HEK293 (cell line): ENCODE data around the gene STK36.

Experiments
- CTCF ChIA-PET: fragments of 350-600 bp; formaldehyde crosslinking; extraction: SDS; loops from one replicate; lab custom pipeline; 2021; ENCODE audit warnings: antibody characterized with exemption; lab: Yijun Ruan, JAX
- POLR2A ChIA-PET: fragments of 300-600 bp; formaldehyde crosslinking; extraction: SDS; loops from one replicate; lab custom pipeline; 2020; ENCODE audit warnings: antibody characterized with exemption, inconsistent platforms; lab: Yijun Ruan, JAX
- H3K27ac ChIP-seq: fragments of 200-500 bp; sonication (Bioruptor generic); 2 replicates; pipeline ENCODE4 v1.5.1; 2014; ENCODE audit warnings: low read depth, low read length, control low read depth, inconsistent platforms; ENCODE audit errors: extremely low read depth
- H3K36me3 ChIP-seq, 2 experiments: fragments of 200-500 bp in 1 of 2; sonication (Bioruptor generic) in 1 of 2; 1 replicate in 1 of 2; 2 replicates in 1 of 2; pipeline ENCODE4 v1.5.1; 2014 to 2017; ENCODE audit warnings: inconsistent platforms in 2 of 2, low read length in 2 of 2; ENCODE audit not compliant: control insufficient read depth in 2 of 2, insufficient read depth in 1 of 2
- H3K4me1 ChIP-seq: fragments of 200-500 bp; sonication (Bioruptor generic); 2 replicates; pipeline ENCODE4 v1.5.1; 2014; ENCODE audit warnings: mild to moderate bottlenecking, low read length, inconsistent platforms; ENCODE audit not compliant: control insufficient read depth, insufficient read depth
- H3K4me3 ChIP-seq: 2 replicates; pipeline ENCODE4 v1.5.1; 2011; ENCODE audit warnings: low read depth, mild to moderate bottlenecking, control low read depth, low read length, moderate library complexity
- H3K9me3 ChIP-seq: fragments of 200-500 bp; sonication (Bioruptor generic); 2 replicates; pipeline ENCODE4 v1.5.1; 2014; ENCODE audit warnings: low read depth, low read length, inconsistent platforms; ENCODE audit not compliant: control insufficient read depth, insufficient read depth
- ATF2 ChIP-seq: fragments of 450-650 bp; formaldehyde crosslinking; IDR thresholded peaks from 2 replicates; pipeline ENCODE4 v1.5.1; 2016; ENCODE audit warnings: missing biosample characterization, missing genetic modification characterization, low read depth
- ELK4 ChIP-seq: IDR thresholded peaks from 2 replicates; pipeline ENCODE4 v1.6.1; 2011; ENCODE audit warnings: mild to moderate bottlenecking, low read depth, low read length, borderline replicate concordance
- HOXA7 ChIP-seq: sonication (generic); formaldehyde crosslinking; IDR thresholded peaks from 2 replicates; pipeline ENCODE4 v1.8.1; 2022; ENCODE audit warnings: missing genetic modification reagents, borderline replicate concordance
- HOXD13 ChIP-seq: sonication (generic); formaldehyde crosslinking; IDR thresholded peaks from 2 replicates; pipeline ENCODE4 v1.8.0; 2022; ENCODE audit warnings: missing genetic modification reagents, borderline replicate concordance
- KLF16 ChIP-seq: fragments of 450-650 bp; formaldehyde crosslinking; IDR thresholded peaks from 2 replicates; pipeline ENCODE4 v1.5.1; 2017; ENCODE audit warnings: missing biosample characterization, missing genetic modification characterization
- OVOL3 ChIP-seq: fragments of 450-650 bp; formaldehyde crosslinking; IDR thresholded peaks from 2 replicates; pipeline ENCODE4 v1.5.1; 2016; ENCODE audit warnings: missing biosample characterization, missing genetic modification characterization
- PRDM10 ChIP-seq: fragments of 450-650 bp; formaldehyde crosslinking; IDR thresholded peaks from 2 replicates; pipeline ENCODE4 v1.5.1; 2016; ENCODE audit warnings: missing biosample characterization, missing genetic modification characterization
- TCF7L2 ChIP-seq: IDR thresholded peaks from 2 replicates; pipeline ENCODE4 v1.6.1; 2011; ENCODE audit warnings: low read depth, mild to moderate bottlenecking, inconsistent platforms, low read length, moderate library complexity, borderline replicate concordance
- ZBTB17 ChIP-seq: fragments of 450-650 bp; formaldehyde crosslinking; IDR thresholded peaks from 2 replicates; pipeline ENCODE4 v1.5.1; 2016; ENCODE audit warnings: missing biosample characterization, missing genetic modification characterization
- ZNF133 ChIP-seq: fragments of 450-650 bp; formaldehyde crosslinking; IDR thresholded peaks from 2 replicates; pipeline ENCODE4 v1.5.1; 2016; ENCODE audit warnings: missing biosample characterization, missing genetic modification characterization
- ZNF2 ChIP-seq: fragments of 450-650 bp; formaldehyde crosslinking; IDR thresholded peaks from 2 replicates; pipeline ENCODE4 v1.5.1; 2016; ENCODE audit warnings: missing biosample characterization, missing genetic modification characterization
- ZNF335 ChIP-seq: fragments of 450-650 bp; formaldehyde crosslinking; conservative IDR thresholded peaks from 2 replicates; pipeline ENCODE4 v1.5.1; 2016; ENCODE audit warnings: missing biosample characterization, missing genetic modification characterization
- ZNF501 ChIP-seq: fragments of 450-650 bp; formaldehyde crosslinking; IDR thresholded peaks from 2 replicates; pipeline ENCODE4 v1.5.1; 2016; ENCODE audit warnings: missing biosample characterization, missing genetic modification characterization
- ZNF521 ChIP-seq: fragments of 450-650 bp; formaldehyde crosslinking; IDR thresholded peaks from 2 replicates; pipeline ENCODE4 v1.5.1; 2017; ENCODE audit warnings: missing biosample characterization, mild to moderate bottlenecking, missing genetic modification characterization
- ZNF560 ChIP-seq: fragments of 450-650 bp; formaldehyde crosslinking; IDR thresholded peaks from 2 replicates; pipeline ENCODE4 v1.5.1; 2017; ENCODE audit warnings: missing biosample characterization, missing genetic modification characterization, borderline replicate concordance
- ZNF639 ChIP-seq: fragments of 450-650 bp; formaldehyde crosslinking; IDR thresholded peaks from 2 replicates; pipeline ENCODE4 v1.5.1; 2016; ENCODE audit warnings: missing biosample characterization, missing genetic modification characterization
- ZNF747 ChIP-seq: fragments of 450-650 bp; formaldehyde crosslinking; IDR thresholded peaks from 2 replicates; pipeline ENCODE4 v1.5.1; 2016; ENCODE audit warnings: missing biosample characterization, missing genetic modification characterization
- ZNF785 ChIP-seq: fragments of 450-650 bp; formaldehyde crosslinking; IDR thresholded peaks from 2 replicates; pipeline ENCODE4 v1.5.1; 2016; ENCODE audit warnings: missing biosample characterization, missing genetic modification characterization
- ZSCAN30 ChIP-seq: fragments of 450-650 bp; IDR thresholded peaks from 2 replicates; pipeline ENCODE4 v1.5.1; 2018; ENCODE audit warnings: missing biosample characterization, mild to moderate bottlenecking, missing genetic modification characterization, moderate library complexity
- TF ChIP-seq, protein P1 (sequence below): fragments of 450-650 bp; formaldehyde crosslinking; IDR thresholded peaks from 2 replicates; pipeline ENCODE4 v1.5.1; 2016; ENCODE audit warnings: missing biosample characterization, missing genetic modification characterization, borderline replicate concordance
- TF ChIP-seq, protein P2 (sequence below): fragments of 450-650 bp; formaldehyde crosslinking; IDR thresholded peaks from 2 replicates; pipeline ENCODE4 v1.5.1; 2016; ENCODE audit warnings: missing biosample characterization, missing genetic modification characterization, borderline replicate concordance

STK36 gene

DNA sequence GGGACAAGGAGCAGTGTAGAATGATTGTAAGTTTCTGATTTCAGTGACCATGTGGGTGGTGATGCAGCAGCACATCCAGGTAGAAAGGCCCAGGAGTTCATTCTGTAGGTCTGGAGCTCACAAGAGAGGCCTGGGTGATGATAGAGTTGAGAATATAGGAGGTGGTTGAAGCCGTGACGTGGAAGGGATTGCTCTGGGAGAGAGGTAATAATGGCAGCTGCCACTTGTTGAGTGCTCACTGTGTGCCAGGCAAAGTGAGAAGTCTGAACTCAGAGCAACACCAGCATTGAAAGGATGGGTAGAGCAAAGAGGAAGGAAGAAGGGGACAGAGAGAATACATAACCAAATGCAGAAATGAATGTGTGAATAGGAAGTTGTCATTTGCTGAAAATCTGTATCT, 42.0 kb downstream of the STK36 start (continued):
- TF ChIP-seq, protein P1, sequence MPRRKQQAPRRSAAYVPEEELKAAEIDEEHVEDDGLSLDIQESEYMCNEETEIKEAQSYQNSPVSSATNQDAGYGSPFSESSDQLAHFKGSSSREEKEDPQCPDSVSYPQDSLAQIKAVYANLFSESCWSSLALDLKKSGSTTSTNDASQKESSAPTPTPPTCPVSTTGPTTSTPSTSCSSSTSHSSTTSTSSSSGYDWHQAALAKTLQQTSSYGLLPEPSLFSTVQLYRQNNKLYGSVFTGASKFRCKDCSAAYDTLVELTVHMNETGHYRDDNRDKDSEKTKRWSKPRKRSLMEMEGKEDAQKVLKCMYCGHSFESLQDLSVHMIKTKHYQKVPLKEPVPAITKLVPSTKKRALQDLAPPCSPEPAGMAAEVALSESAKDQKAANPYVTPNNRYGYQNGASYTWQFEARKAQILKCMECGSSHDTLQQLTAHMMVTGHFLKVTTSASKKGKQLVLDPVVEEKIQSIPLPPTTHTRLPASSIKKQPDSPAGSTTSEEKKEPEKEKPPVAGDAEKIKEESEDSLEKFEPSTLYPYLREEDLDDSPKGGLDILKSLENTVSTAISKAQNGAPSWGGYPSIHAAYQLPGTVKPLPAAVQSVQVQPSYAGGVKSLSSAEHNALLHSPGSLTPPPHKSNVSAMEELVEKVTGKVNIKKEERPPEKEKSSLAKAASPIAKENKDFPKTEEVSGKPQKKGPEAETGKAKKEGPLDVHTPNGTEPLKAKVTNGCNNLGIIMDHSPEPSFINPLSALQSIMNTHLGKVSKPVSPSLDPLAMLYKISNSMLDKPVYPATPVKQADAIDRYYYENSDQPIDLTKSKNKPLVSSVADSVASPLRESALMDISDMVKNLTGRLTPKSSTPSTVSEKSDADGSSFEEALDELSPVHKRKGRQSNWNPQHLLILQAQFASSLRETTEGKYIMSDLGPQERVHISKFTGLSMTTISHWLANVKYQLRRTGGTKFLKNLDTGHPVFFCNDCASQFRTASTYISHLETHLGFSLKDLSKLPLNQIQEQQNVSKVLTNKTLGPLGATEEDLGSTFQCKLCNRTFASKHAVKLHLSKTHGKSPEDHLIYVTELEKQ (tag by site-specific recombination) = no peak
- TF ChIP-seq ATF2 (tag by site-specific recombination) = no peak
- TF ChIP-seq ZNF2 (tag by site-specific recombination) = no peak
- TF ChIP-seq ZBTB17 (tag by site-specific recombination) = no peak
- TF ChIP-seq ZNF785 (tag by site-specific recombination) = no peak
- TF ChIP-seq PRDM10 = no peak

GRCh38 chr2:218716070-218716469, 44.2 kb downstream of the STK36 start:
- CTCF ChIA-PET = no interaction called here
- TF ChIP-seq HOXA7 (CRISPR knock-in tag) (no peak), TCF7L2 (no peak), ZNF560 (no peak), ZNF747 (tag by site-specific recombination) (no peak), ZNF335 (tag by site-specific recombination) (no peak), ZSCAN30 (tag by site-specific recombination) (no peak), ZNF133 (tag by site-specific recombination) (no peak), HOXD13 (CRISPR knock-in tag) (no peak)
- TF ChIP-seq, all 188 proteins: peak for 0

GRCh38 chr2:218717262-218717661, 45.4 kb downstream of the STK36 start:
- ChIA-PET CTCF (no interaction called here), POLR2A (no interaction called here)
- Histone ChIP-seq H3K36me3 (peaks cover 11 to 23% of the 10 kb centered on the region in 2 experiments), H3K27ac (no peak overlapping the region), H3K4me1 (peaks cover 25% of the 10 kb centered on the region), H3K9me3 (no peaks in the 10 kb centered on the region), H3K4me3 (no peak overlapping the region)
- TF ChIP-seq ZNF501 (tag by site-specific recombination) (no peak), ZNF521 (tag by site-specific recombination) (no peak), KLF16 (tag by site-specific recombination) (no peak), OVOL3 (tag by site-specific recombination) (no peak), ELK4 (no peak), ZNF639 (tag by site-specific recombination) (no peak), ZNF133 (tag by site-specific recombination) (no peak)
- TF ChIP-seq, protein P2, sequence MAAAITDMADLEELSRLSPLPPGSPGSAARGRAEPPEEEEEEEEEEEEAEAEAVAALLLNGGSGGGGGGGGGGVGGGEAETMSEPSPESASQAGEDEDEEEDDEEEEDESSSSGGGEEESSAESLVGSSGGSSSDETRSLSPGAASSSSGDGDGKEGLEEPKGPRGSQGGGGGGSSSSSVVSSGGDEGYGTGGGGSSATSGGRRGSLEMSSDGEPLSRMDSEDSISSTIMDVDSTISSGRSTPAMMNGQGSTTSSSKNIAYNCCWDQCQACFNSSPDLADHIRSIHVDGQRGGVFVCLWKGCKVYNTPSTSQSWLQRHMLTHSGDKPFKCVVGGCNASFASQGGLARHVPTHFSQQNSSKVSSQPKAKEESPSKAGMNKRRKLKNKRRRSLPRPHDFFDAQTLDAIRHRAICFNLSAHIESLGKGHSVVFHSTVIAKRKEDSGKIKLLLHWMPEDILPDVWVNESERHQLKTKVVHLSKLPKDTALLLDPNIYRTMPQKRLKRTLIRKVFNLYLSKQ (tag by site-specific recombination) = no peak

More at GRCh38 chr2:218716070-218716469, 44.2 kb downstream of the STK36 start:
- POLR2A ChIA-PET = no interaction called here
- no peak overlapping the region for H3K4me3 ChIP-seq
- H3K4me1 ChIP-seq = peaks cover 20% of the 10 kb centered on the region
- no peaks in the 10 kb centered on the region for H3K9me3 ChIP-seq
- H3K27ac ChIP-seq = no peak overlapping the region
- H3K36me3 ChIP-seq = peaks cover 11 to 23% of the 10 kb centered on the region in 2 experiments
